ENCODE data around the gene PRKG1. TPM values are rescaled to one million over a fixed set of nuclear protein-coding genes. Genes with fewer than 3 reads are reported as not detected.

PRKG1 gene
- total and polyA plus RNA-seq, 2 experiments from 2014 or later = 10.7 to 21.8 TPM

DNA sequence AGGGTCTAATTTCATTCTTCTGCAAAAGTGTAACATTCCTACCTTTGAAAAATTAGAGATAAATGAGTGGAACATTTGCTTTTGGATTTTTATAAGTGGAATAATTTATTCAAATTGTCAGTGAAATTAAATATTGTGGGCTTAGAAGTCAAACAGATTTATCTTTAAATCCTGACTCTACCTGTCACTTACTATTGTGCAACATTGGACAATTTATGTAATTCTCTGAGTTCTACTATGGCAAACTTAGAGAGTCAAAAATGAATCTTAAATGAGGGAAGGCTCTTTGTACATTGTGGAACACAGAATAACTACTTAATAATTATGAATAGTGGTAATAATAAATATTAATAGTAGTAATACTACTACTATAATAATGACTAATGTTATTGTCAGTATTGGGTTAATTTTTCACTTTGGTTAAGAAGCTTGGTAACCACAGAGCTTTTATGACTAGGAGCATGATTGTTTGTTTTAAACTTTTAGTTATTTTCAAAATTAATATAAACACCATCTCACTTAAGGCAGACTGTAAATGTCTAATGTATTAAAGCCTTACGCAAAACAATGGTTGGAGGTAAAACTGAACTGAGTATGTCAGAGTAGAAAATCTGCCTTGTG lies 70.0 kb downstream of the PRKG1 start:
- H3K4me2 ChIP-seq (ENCODE audit: unreplicated experiment) = no peak overlapping the region
- 0 out of 2 replicates have a peak, but pooled peaks cover 8% of the 10 kb centered on the region for H3F3A ChIP-seq (ENCODE audit: insufficient read depth)
- 95 to 100% methylated on average over 1 of the region's 1 CpG for WGBS, 2 experiments (ENCODE audit: low coverage in 1 of 2, low lambda C conversion rate in 2 of 2, missing lambda C conversion rate in 2 of 2)
- peaks cover 3% of the 10 kb centered on the region; the same call in 1 of the 2 replicates for H3K4me1 ChIP-seq (ENCODE audit: insufficient read depth)
- H3K27ac ChIP-seq = no peak overlapping the region
- H3K27me3 ChIP-seq (replicated peaks; ENCODE audit: insufficient read depth) = no peaks in the 10 kb centered on the region
- in situ Hi-C loops (cut with MboI) = no loop called here
- H3K9me3 ChIP-seq (ENCODE audit: low read depth) = no peaks in the 10 kb centered on the region
- no peak for DNase-seq
- peaks cover 55% of the 10 kb centered on the region for H3K79me2 ChIP-seq (ENCODE audit: insufficient read depth)
- no peak overlapping the region for H3K9ac ChIP-seq
- no peak overlapping the region for H3K4me3 ChIP-seq
- H4K20me1 ChIP-seq (ENCODE audit: insufficient read depth) = no peaks in the 10 kb centered on the region
- H2AFZ ChIP-seq = no peak overlapping the region
- H3K36me3 ChIP-seq (ENCODE audit: low read depth) = no peaks in the 10 kb centered on the region
- no peaks in the 10 kb centered on the region for H3K9me2 ChIP-seq (ENCODE audit: insufficient read depth)
- TF ChIP-seq EZH2 (IDR thresholded peaks at IDR 0.05; ENCODE audit: insufficient read depth, poor library complexity, severe bottlenecking) = no peak
- no peak for TF ChIP-seq EZH2phosphoT487 (IDR thresholded peaks at IDR 0.05; ENCODE audit: insufficient read depth, low read depth)

DNA sequence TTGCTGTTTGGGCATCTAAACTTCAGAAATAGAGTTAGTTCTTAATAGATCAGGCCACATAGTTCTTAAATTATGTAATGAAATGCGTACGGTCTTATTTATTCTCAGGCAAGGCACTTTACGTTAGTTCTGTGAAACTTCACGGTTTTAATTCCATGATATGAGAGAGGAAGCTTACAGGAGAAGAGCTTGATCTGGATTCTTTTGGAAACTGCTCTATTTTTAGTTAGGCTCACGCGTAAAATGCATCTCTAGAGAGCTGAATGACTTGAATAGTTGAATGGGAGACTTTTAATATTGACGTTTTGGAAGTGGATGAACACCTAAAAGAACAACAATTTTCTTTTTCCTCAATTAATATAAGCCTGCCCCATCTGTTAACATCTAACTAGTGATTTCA lies 71.1 kb downstream of the PRKG1 start:
- Histone ChIP-seq H2AFZ (no peak overlapping the region), H3K27ac (no peak overlapping the region), H3K27me3 (replicated peaks; ENCODE audit: insufficient read depth) (no peaks in the 10 kb centered on the region), H3K9ac (no peak overlapping the region), H3K4me3 (no peak overlapping the region), H3K4me2 (ENCODE audit: unreplicated experiment) (no peak overlapping the region), H3K36me3 (ENCODE audit: low read depth) (no peaks in the 10 kb centered on the region), H3K4me1 (ENCODE audit: insufficient read depth) (no peaks in the 10 kb centered on the region), H3K9me3 (ENCODE audit: low read depth) (no peaks in the 10 kb centered on the region), H4K20me1 (ENCODE audit: insufficient read depth) (no peaks in the 10 kb centered on the region), H3K79me2 (ENCODE audit: insufficient read depth) (peaks cover 64% of the 10 kb centered on the region), H3F3A (ENCODE audit: insufficient read depth) (no peaks in the 10 kb centered on the region), H3K9me2 (ENCODE audit: insufficient read depth) (no peaks in the 10 kb centered on the region)
- WGBS, 2 experiments (ENCODE audit: low coverage in 1 of 2, low lambda C conversion rate in 2 of 2, missing lambda C conversion rate in 2 of 2) = 92 to 94% methylated on average over 7 of the region's 7 CpGs
- DNase-seq = no peak
- in situ Hi-C loops (cut with MboI) = no loop called here
- TF ChIP-seq EZH2phosphoT487 (IDR thresholded peaks at IDR 0.05; ENCODE audit: insufficient read depth, low read depth) (no peak), EZH2 (IDR thresholded peaks at IDR 0.05; ENCODE audit: insufficient read depth, poor library complexity, severe bottlenecking) (no peak)

DNA sequence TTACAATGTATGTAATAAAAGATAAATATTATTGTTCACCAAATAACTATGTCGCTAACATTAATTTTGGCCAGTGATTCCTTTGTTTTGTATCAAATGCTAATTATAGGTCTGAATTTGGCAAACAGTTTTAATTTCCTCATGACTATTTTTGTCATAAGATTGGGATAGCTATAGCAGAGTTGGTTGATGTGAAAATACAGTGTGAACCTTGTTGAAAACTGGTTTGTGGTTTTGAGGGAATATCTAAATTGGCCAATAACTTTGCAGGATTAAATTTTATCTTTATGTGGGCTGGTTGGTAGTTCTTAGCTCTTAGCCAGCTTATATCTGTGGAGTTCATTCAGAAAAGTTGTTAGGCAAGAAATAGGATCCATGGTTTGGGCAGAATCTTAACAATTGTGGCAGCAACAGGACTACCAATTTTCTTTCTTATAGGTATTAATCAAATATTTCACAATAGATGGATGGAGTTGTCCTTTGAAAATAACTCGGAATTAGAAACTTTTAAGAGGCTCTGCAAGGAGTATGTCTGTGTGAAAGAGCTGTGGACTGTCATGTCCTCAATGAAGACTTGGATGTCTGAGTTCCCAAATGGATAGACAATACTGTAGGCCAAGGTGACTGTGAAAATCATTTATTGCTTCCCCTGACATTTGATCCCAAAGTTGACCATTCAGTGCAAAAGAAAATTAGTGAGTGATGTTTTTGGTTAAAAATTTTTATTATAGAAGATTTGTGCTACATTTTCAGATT lies 73.5 kb downstream of the PRKG1 start:
- no peaks in the 10 kb centered on the region for H3K36me3 ChIP-seq (ENCODE audit: low read depth)
- no peaks in the 10 kb centered on the region for H3K4me1 ChIP-seq (ENCODE audit: insufficient read depth)
- H3K9ac ChIP-seq = no peak overlapping the region

GRCh38 chr10:51156926-51157325 lies 82.6 kb downstream of the PRKG1 start:
- no peaks in the 10 kb centered on the region for H3K79me2 ChIP-seq (ENCODE audit: insufficient read depth)
- 40 to 41% methylated on average over 4 of the region's 4 CpGs for WGBS, 2 experiments (ENCODE audit: low coverage in 1 of 2, low lambda C conversion rate in 2 of 2, missing lambda C conversion rate in 2 of 2)
- H3K27ac ChIP-seq = peak overlapping the region; percentile 5; the same call in 1 of the 2 replicates
- H2AFZ ChIP-seq = no peak overlapping the region
- H4K20me1 ChIP-seq (ENCODE audit: insufficient read depth) = no peaks in the 10 kb centered on the region
- in situ Hi-C loops (cut with MboI) = no loop called here
- peaks cover 25% of the 10 kb centered on the region for H3K4me1 ChIP-seq (ENCODE audit: insufficient read depth)
- no peak for TF ChIP-seq EZH2phosphoT487 (IDR thresholded peaks at IDR 0.05; ENCODE audit: insufficient read depth, low read depth)
- TF ChIP-seq EZH2 (IDR thresholded peaks at IDR 0.05; ENCODE audit: insufficient read depth, poor library complexity, severe bottlenecking) = no peak
- H3K9ac ChIP-seq = no peak overlapping the region
- no peaks in the 10 kb centered on the region; the same call in 1 of the 2 replicates for H3K9me2 ChIP-seq (ENCODE audit: insufficient read depth)
- no peaks in the 10 kb centered on the region for H3K9me3 ChIP-seq (ENCODE audit: low read depth)
- peak overlapping the region; percentile 60 for H3K4me2 ChIP-seq (ENCODE audit: unreplicated experiment)
- H3K27me3 ChIP-seq (replicated peaks; ENCODE audit: insufficient read depth) = no peaks in the 10 kb centered on the region
- peak; percentile 56 for DNase-seq
- H3F3A ChIP-seq (ENCODE audit: insufficient read depth) = no peaks in the 10 kb centered on the region; the same call in 1 of the 2 replicates
- no peaks in the 10 kb centered on the region for H3K36me3 ChIP-seq (ENCODE audit: low read depth)
- H3K4me3 ChIP-seq = peak overlapping the region; percentile 25; the same call in 1 of the 2 replicates

More for the DNA sequence above, 73.5 kb downstream of the PRKG1 start:
- WGBS, 2 experiments (ENCODE audit: low coverage in 1 of 2, low lambda C conversion rate in 2 of 2, missing lambda C conversion rate in 2 of 2) = 98 to 100% methylated on average over 2 of the region's 2 CpGs
- H3K9me2 ChIP-seq (ENCODE audit: insufficient read depth) = no peaks in the 10 kb centered on the region
- TF ChIP-seq EZH2phosphoT487 (IDR thresholded peaks at IDR 0.05; ENCODE audit: insufficient read depth, low read depth) = no peak
- TF ChIP-seq EZH2 (IDR thresholded peaks at IDR 0.05; ENCODE audit: insufficient read depth, poor library complexity, severe bottlenecking) = no peak
- H2AFZ ChIP-seq = no peak overlapping the region
- H3K27me3 ChIP-seq (replicated peaks; ENCODE audit: insufficient read depth) = no peaks in the 10 kb centered on the region
- no peaks in the 10 kb centered on the region for H4K20me1 ChIP-seq (ENCODE audit: insufficient read depth)
- H3K4me3 ChIP-seq = no peak overlapping the region
- H3K4me2 ChIP-seq (ENCODE audit: unreplicated experiment) = no peak overlapping the region
- in situ Hi-C loops (cut with MboI) = no loop called here
- no peaks in the 10 kb centered on the region for H3F3A ChIP-seq (ENCODE audit: insufficient read depth)
- no peak overlapping the region for H3K27ac ChIP-seq
- H3K79me2 ChIP-seq (ENCODE audit: insufficient read depth) = peaks cover 55% of the 10 kb centered on the region
- DNase-seq = no peak
- no peaks in the 10 kb centered on the region for H3K9me3 ChIP-seq (ENCODE audit: low read depth)

Measured in GM23248 (cell line).